Mononuclear cell (primary cell): Measurements from ENCODE around the gene ARMH3. TPM values are rescaled to one million over a fixed set of nuclear protein-coding genes. Genes with fewer than 3 reads are reported as not detected.

Experiments
- H3K27me3 ChIP-seq: 2 replicates; pipeline ENCODE4 v1.6.0; 2011; ENCODE audit warnings: low read length, control low read depth; ENCODE audit not compliant: insufficient read depth
- H3K4me1 ChIP-seq: 2 replicates; pipeline ENCODE4 v1.5.1; 2011; ENCODE audit warnings: mild to moderate bottlenecking, low read length, control low read depth; ENCODE audit not compliant: insufficient read depth
- H3K4me3 ChIP-seq: 2 replicates; pipeline ENCODE4 v1.5.1; 2011; ENCODE audit warnings: mild to moderate bottlenecking, low read length, moderate library complexity
- H3K9me3 ChIP-seq: 2 replicates; pipeline ENCODE4 v1.5.1; 2011; ENCODE audit warnings: low read depth, mild to moderate bottlenecking, control low read depth, low read length
- total RNA-seq: library from RNA; depleted of rRNA; stranded (reverse); fragments of >200 nt; gene quantifications from one replicate; pipeline ENCODE4 v1.2.3, GENCODE V29; 2012

Gene ARMH3
- total RNA-seq, 1 donor = 10.4 TPM

- H3K4me1 ChIP-seq = peaks cover 32% of the 10 kb centered on the region
- H3K4me3 ChIP-seq = peak overlapping the region; percentile 96
- H3K9me3 ChIP-seq = no peaks in the 10 kb centered on the region
- no peaks in the 10 kb centered on the region for H3K27me3 ChIP-seq
These were observed 236.9 kb downstream of the ARMH3 start for GRCh38 chr10:101818872-101819633.

GRCh38 chr10:101818119-101818871 is 237.7 kb downstream of the ARMH3 start, which contains the start of gene OGA:
Gene OGA, minus strand, starts transcription at chr10:101818444. Its CDS starts 422 bp downstream, at chr10:101818022.
- Histone ChIP-seq H3K27me3 (no peaks in the 10 kb centered on the region), H3K9me3 (no peaks in the 10 kb centered on the region), H3K4me3 (peak within 1 kb of the TSS; percentile 96), H3K4me1 (peaks cover 35% of the 10 kb centered on the region)

- no peaks in the 10 kb centered on the region for H3K27me3 ChIP-seq
- H3K4me3 ChIP-seq = peak overlapping the region; percentile 96
- H3K4me1 ChIP-seq = peaks cover 37% of the 10 kb centered on the region
- H3K9me3 ChIP-seq = no peaks in the 10 kb centered on the region
These were observed 238.4 kb downstream of the ARMH3 start for GRCh38 chr10:101817337-101818118.

- H3K4me3 ChIP-seq = peak overlapping the region; percentile 96
- peaks cover 42% of the 10 kb centered on the region for H3K4me1 ChIP-seq
These were observed 239.0 kb downstream of the ARMH3 start for GRCh38 chr10:101816913-101817336.

GRCh38 chr10:101816376-101816775 is 239.6 kb downstream of the ARMH3 start:
- Histone ChIP-seq H3K9me3 (no peaks in the 10 kb centered on the region), H3K4me1 (peaks cover 42% of the 10 kb centered on the region), H3K4me3 (peak overlapping the region; percentile 96), H3K27me3 (no peaks in the 10 kb centered on the region)

More at GRCh38 chr10:101816913-101817336, 239.0 kb downstream of the ARMH3 start:
- Histone ChIP-seq H3K27me3 (no peaks in the 10 kb centered on the region), H3K9me3 (no peaks in the 10 kb centered on the region)

- Histone ChIP-seq H3K4me3 (peak overlapping the region; percentile 12), H3K4me1 (peaks cover 41% of the 10 kb centered on the region), H3K27me3 (no peaks in the 10 kb centered on the region), H3K9me3 (no peaks in the 10 kb centered on the region)
These were observed 241.4 kb downstream of the ARMH3 start for GRCh38 chr10:101814466-101815071.

- H3K4me3 ChIP-seq = no peak overlapping the region
- no peaks in the 10 kb centered on the region for H3K27me3 ChIP-seq
- H3K9me3 ChIP-seq = no peaks in the 10 kb centered on the region
- peaks cover 31% of the 10 kb centered on the region for H3K4me1 ChIP-seq
These were observed 243.4 kb downstream of the ARMH3 start for GRCh38 chr10:101812606-101813005.

GRCh38 chr10:101807158-101807557 is 248.8 kb downstream of the ARMH3 start:
- Histone ChIP-seq H3K27me3 (no peaks in the 10 kb centered on the region), H3K4me3 (no peak overlapping the region), H3K9me3 (no peaks in the 10 kb centered on the region), H3K4me1 (peaks cover 6% of the 10 kb centered on the region)

- no peaks in the 10 kb centered on the region for H3K4me1 ChIP-seq
- H3K4me3 ChIP-seq = no peak overlapping the region
- H3K27me3 ChIP-seq = no peaks in the 10 kb centered on the region
- H3K9me3 ChIP-seq = no peaks in the 10 kb centered on the region
These were observed 252.5 kb downstream of the ARMH3 start for GRCh38 chr10:101803511-101803910.

GRCh38 chr10:101797403-101798059 is 258.4 kb downstream of the ARMH3 start:
- H3K4me1 ChIP-seq = no peaks in the 10 kb centered on the region
- H3K9me3 ChIP-seq = no peaks in the 10 kb centered on the region
- no peak overlapping the region for H3K4me3 ChIP-seq
- no peaks in the 10 kb centered on the region for H3K27me3 ChIP-seq

Other genes with a start within 250 kb of the ARMH3 start
- gene OGA, start 237.7 kb downstream of the ARMH3 start, total RNA-seq = 346 TPM
- gene KCNIP2, start 212.4 kb downstream of the ARMH3 start, total RNA-seq = 4.1 TPM
- gene HPS6, start 9.2 kb upstream of the ARMH3 start, total RNA-seq = 22.6 TPM
- gene LDB1, start 64.2 kb upstream of the ARMH3 start, total RNA-seq = 59.0 TPM
- 12.1 TPM for gene PPRC1, start 76.9 kb upstream of the ARMH3 start, total RNA-seq
- 19.8 TPM for gene NOLC1, start 96.2 kb upstream of the ARMH3 start, total RNA-seq
- gene ELOVL3, start 170.1 kb upstream of the ARMH3 start, total RNA-seq = not detected
- not detected for gene PITX3, start 185.3 kb upstream of the ARMH3 start, total RNA-seq
- 16.7 TPM for gene GBF1, start 189.4 kb upstream of the ARMH3 start, total RNA-seq